Stimulated activated naive CD8-positive, alpha-beta T cell treated with anti-CD3 and anti-CD28 coated beads, Interleukin-15, amount 100 ng/mL, for 72 hours (primary cell): ENCODE measurements around the gene ARID5B.

Experiments used
- ATAC-seq: fragments of 150-1000 bp; cut with Tn5 transposase; 2 replicates; pipeline ENCODE4 v1.10.0; 2021; ENCODE audit warnings: mild to moderate bottlenecking, moderate library complexity
- DNase-seq, 2 donors: peaks; one replicate each; pipeline ENCODE4 v3.0.0; 2021 to 2022
- H3K27ac Mint-ChIP-seq, 2 donors: one replicate each; pipeline ENCODE4 v1.8.0; 2022; ENCODE audit warnings: mild to moderate bottlenecking in 2 of 2, mixed read lengths in 2 of 2, moderate library complexity in 2 of 2
- H3K27me3 Mint-ChIP-seq: one replicate; pipeline ENCODE4 v1.8.0; 2022; ENCODE audit warnings: mixed read lengths
- H3K4me1 Mint-ChIP-seq: one replicate; pipeline ENCODE4 v1.8.0; 2022; ENCODE audit warnings: mild to moderate bottlenecking, mixed read lengths
- H3K4me3 Mint-ChIP-seq, 2 donors: one replicate each; pipeline ENCODE4 v1.8.0; 2022; ENCODE audit warnings: mild to moderate bottlenecking in 2 of 2, mixed read lengths in 2 of 2, moderate library complexity in 1 of 2
- H3K9me3 Mint-ChIP-seq, 2 donors: one replicate each; pipeline ENCODE4 v1.8.0; 2022; ENCODE audit warnings: mixed read lengths in 2 of 2

ARID5B gene

GRCh38 chr10:61897671-61898434 is 3.6 kb upstream of the ARID5B start:
- Mint-ChIP-seq H3K27ac (peak overlapping the region in 1 of 2 donors; percentile 26), H3K9me3 (no peaks in the 10 kb centered on the region), H3K4me1 (peaks cover 45% of the 10 kb centered on the region), H3K4me3 (peak overlapping the region; percentile 36 to 79), H3K27me3 (no peaks in the 10 kb centered on the region)
- ATAC-seq = no peak
- peak in 1 of 2 donors; percentile 13 for DNase-seq

GRCh38 chr10:61898435-61898778 is 3.1 kb upstream of the ARID5B start:
- H3K4me3 Mint-ChIP-seq = peak overlapping the region; percentile 35 to 79
- ATAC-seq (no peak), DNase-seq (no peak)
- peaks cover 45% of the 10 kb centered on the region for H3K4me1 Mint-ChIP-seq
- H3K9me3 Mint-ChIP-seq = no peaks in the 10 kb centered on the region
- H3K27me3 Mint-ChIP-seq = no peaks in the 10 kb centered on the region
- H3K27ac Mint-ChIP-seq = peak overlapping the region in 1 of 2 donors; percentile 21

- Mint-ChIP-seq H3K27me3 (no peaks in the 10 kb centered on the region), H3K27ac (peak overlapping the region; percentile 97 to 100), H3K4me3 (peak overlapping the region; percentile 79 to 93), H3K9me3 (no peaks in the 10 kb centered on the region), H3K4me1 (peaks cover 39% of the 10 kb centered on the region)
- no peak for DNase-seq
- ATAC-seq = no peak
These were observed 2.4 kb upstream of the ARID5B start for GRCh38 chr10:61899069-61899531.

- Mint-ChIP-seq H3K27ac (peak overlapping the region; percentile 97 to 100), H3K4me3 (peak overlapping the region; percentile 79 to 93), H3K27me3 (no peaks in the 10 kb centered on the region), H3K9me3 (no peaks in the 10 kb centered on the region), H3K4me1 (peaks cover 38% of the 10 kb centered on the region)
- no peak for ATAC-seq
- no peak for DNase-seq
These were observed 1.9 kb upstream of the ARID5B start for GRCh38 chr10:61899663-61899996.

- H3K27ac Mint-ChIP-seq = peak overlapping the region; percentile 97 to 100
These were observed 1.3 kb upstream of the ARID5B start for GRCh38 chr10:61899997-61900828.

GRCh38 chr10:61901829-61902444 is 438 bp downstream of the ARID5B start:
- peak overlapping the region; percentile 79 to 93 for H3K4me3 Mint-ChIP-seq
- H3K9me3 Mint-ChIP-seq = no peaks in the 10 kb centered on the region
- DNase-seq = no peak
- H3K27me3 Mint-ChIP-seq = no peaks in the 10 kb centered on the region
- peak overlapping the region; percentile 100 for H3K27ac Mint-ChIP-seq
- peaks cover 47% of the 10 kb centered on the region for H3K4me1 Mint-ChIP-seq
- no peak for ATAC-seq

More at GRCh38 chr10:61899997-61900828, 1.3 kb upstream of the ARID5B start:
- H3K4me3 Mint-ChIP-seq = peak overlapping the region; percentile 79 to 93
- peaks cover 43% of the 10 kb centered on the region for H3K4me1 Mint-ChIP-seq
- peak; percentile 50 to 60 for DNase-seq
- H3K27me3 Mint-ChIP-seq = no peaks in the 10 kb centered on the region
- ATAC-seq = peak; percentile 10
- no peaks in the 10 kb centered on the region for H3K9me3 Mint-ChIP-seq

- Mint-ChIP-seq H3K9me3 (no peaks in the 10 kb centered on the region), H3K27ac (peak overlapping the region; percentile 100), H3K27me3 (no peaks in the 10 kb centered on the region), H3K4me3 (peak overlapping the region; percentile 79 to 93), H3K4me1 (peaks cover 40% of the 10 kb centered on the region)
- peak; percentile 50 for ATAC-seq
- peak; percentile 63 to 72 for DNase-seq
These were observed 1.1 kb downstream of the ARID5B start for GRCh38 chr10:61902445-61903220.

- Mint-ChIP-seq H3K9me3 (no peaks in the 10 kb centered on the region), H3K27me3 (no peaks in the 10 kb centered on the region), H3K4me1 (peaks cover 33% of the 10 kb centered on the region), H3K4me3 (peak overlapping the region; percentile 79 to 93), H3K27ac (peak overlapping the region; percentile 96 to 98)
- DNase-seq (peak; percentile 77 to 87), ATAC-seq (peak; percentile 78)
These were observed 1.9 kb downstream of the ARID5B start for GRCh38 chr10:61903221-61903927.

GRCh38 chr10:61903928-61904344 is 2.4 kb downstream of the ARID5B start:
- H3K4me1 Mint-ChIP-seq = peaks cover 27% of the 10 kb centered on the region
- peak overlapping the region; percentile 79 to 93 for H3K4me3 Mint-ChIP-seq
- peak overlapping the region; percentile 92 to 98 for H3K27ac Mint-ChIP-seq
- ATAC-seq (no peak), DNase-seq (no peak)
- H3K27me3 Mint-ChIP-seq = no peaks in the 10 kb centered on the region
- no peaks in the 10 kb centered on the region for H3K9me3 Mint-ChIP-seq

- DNase-seq (peak; percentile 29 to 70), ATAC-seq (peak; percentile 52)
- Mint-ChIP-seq H3K27ac (peak overlapping the region; percentile 92 to 98), H3K4me1 (peaks cover 23% of the 10 kb centered on the region), H3K27me3 (no peaks in the 10 kb centered on the region), H3K4me3 (peak overlapping the region; percentile 79 to 93), H3K9me3 (no peaks in the 10 kb centered on the region)
These were observed 3.5 kb downstream of the ARID5B start for GRCh38 chr10:61904733-61905725.

- Mint-ChIP-seq H3K4me1 (peaks cover 28% of the 10 kb centered on the region), H3K4me3 (peak overlapping the region; percentile 18 to 50), H3K27ac (no peak overlapping the region), H3K9me3 (no peaks in the 10 kb centered on the region), H3K27me3 (no peaks in the 10 kb centered on the region)
- DNase-seq = no peak
- ATAC-seq = no peak
These were observed 4.5 kb downstream of the ARID5B start for GRCh38 chr10:61905837-61906561.

GRCh38 chr10:61906562-61906901 is 5.0 kb downstream of the ARID5B start:
- no peak overlapping the region for H3K27ac Mint-ChIP-seq
- DNase-seq (no peak), ATAC-seq (no peak)
- H3K9me3 Mint-ChIP-seq = no peaks in the 10 kb centered on the region
- H3K4me1 Mint-ChIP-seq = peaks cover 33% of the 10 kb centered on the region
- H3K4me3 Mint-ChIP-seq = no peak overlapping the region
- H3K27me3 Mint-ChIP-seq = no peaks in the 10 kb centered on the region

GRCh38 chr10:61907011-61907410 is 5.5 kb downstream of the ARID5B start:
- H3K4me1 Mint-ChIP-seq = peaks cover 38% of the 10 kb centered on the region
- H3K9me3 Mint-ChIP-seq = no peaks in the 10 kb centered on the region
- ATAC-seq = no peak

More at GRCh38 chr10:61907011-61907410, 5.5 kb downstream of the ARID5B start:
- H3K27me3 Mint-ChIP-seq = no peaks in the 10 kb centered on the region
- no peak for DNase-seq
- H3K27ac Mint-ChIP-seq = no peak overlapping the region
- no peak overlapping the region for H3K4me3 Mint-ChIP-seq
